Suprapubic skin (tissue), 4 donors: ENCODE results near the gene PIANP. TPM values are rescaled to one million over a fixed set of nuclear protein-coding genes. Genes with fewer than 3 reads are reported as not detected.

Experiments used
- DNase-seq, 2 donors: peaks; one replicate each; pipeline ENCODE4 v3.0.0-alpha.2; 2019; ENCODE audit warnings: low spot score in 2 of 2
- H3K27ac ChIP-seq: fragments of 200-600 bp; sonication (generic); one replicate; pipeline ENCODE4 v1.5.1; 2019
- H3K27me3 ChIP-seq: fragments of 200-600 bp; sonication (generic); one replicate; pipeline ENCODE4 v1.5.1; 2019
- H3K36me3 ChIP-seq: fragments of 200-600 bp; sonication (generic); one replicate; pipeline ENCODE4 v1.5.1; 2019
- H3K4me1 ChIP-seq: fragments of 200-600 bp; sonication (generic); one replicate; pipeline ENCODE4 v1.5.1; 2019
- H3K4me3 ChIP-seq: fragments of 200-600 bp; sonication (generic); one replicate; pipeline ENCODE4 v1.5.1; 2019; ENCODE audit warnings: mild to moderate bottlenecking
- H3K9me3 ChIP-seq: fragments of 200-600 bp; sonication (generic); one replicate; pipeline ENCODE4 v1.5.1; 2019
- EP300 ChIP-seq: sonication (generic); formaldehyde crosslinking; IDR thresholded peaks from one replicate; pipeline ENCODE4 v1.6.1; 2017; ENCODE audit warnings: antibody characterized with exemption
- POLR2A ChIP-seq, 2 donors: fragments of 450-650 bp; IDR thresholded peaks; one replicate each; pipeline ENCODE4 v1.6.1; 2017; ENCODE audit warnings: antibody characterized with exemption in 2 of 2, mild to moderate bottlenecking in 2 of 2, moderate library complexity in 2 of 2
- POLR2AphosphoS5 ChIP-seq, 3 donors: sonication (generic); formaldehyde crosslinking; IDR thresholded peaks; one replicate each; pipeline ENCODE4 v1.6.1; 2017; ENCODE audit warnings: antibody characterized with exemption in 3 of 3
- WGBS: methylation state at CpG from one replicate; pipeline ENCODE4 v1.1.5; 2018; 5-methylcytosine and 5-hydroxymethylcytosine counted together
- total RNA-seq, 4 donors: library from RNA; depleted of rRNA; stranded (reverse); fragments of >200 nt; gene quantifications; one replicate each; pipeline ENCODE4 v1.1.0, GENCODE V29; 2016
- TF ChIP-seq, protein P1 (sequence below), 2 donors: fragments of 200-600 bp in 1 of 2; fragments of 450-650 bp in 1 of 2; sonication (generic) in 1 of 2; IDR thresholded peaks; one replicate each; pipeline ENCODE4 v1.5.1; 2016 to 2019; ENCODE audit warnings: antibody characterized with exemption in 2 of 2, mild to moderate bottlenecking in 1 of 2, moderate library complexity in 1 of 2

The PIANP gene
- total RNA-seq, 4 donors from 2014 or later: not detected

DNA sequence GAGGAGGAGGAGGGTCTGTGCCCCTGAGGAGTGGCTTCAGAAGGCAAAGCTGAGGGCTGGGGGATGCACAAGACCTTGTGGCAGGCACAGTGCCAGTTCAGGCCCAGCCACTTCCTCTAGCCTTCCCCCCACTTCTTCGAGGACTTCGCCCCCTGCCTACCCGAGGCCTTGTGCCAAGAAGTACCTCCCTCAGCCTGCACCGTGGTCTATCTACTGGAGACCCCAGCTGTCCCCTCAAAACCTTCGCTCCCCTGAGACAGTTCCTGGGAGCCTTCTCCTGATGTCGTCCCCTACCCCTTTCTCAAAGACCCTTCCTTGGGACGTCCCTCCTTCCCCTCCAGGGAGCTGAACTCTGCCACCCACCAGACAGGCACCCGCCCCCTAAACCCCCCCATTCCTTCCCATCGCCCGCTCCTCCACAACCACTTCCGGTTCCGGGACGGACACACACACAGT lies 12.0 kb downstream of the PIANP start:
- Histone ChIP-seq H3K4me3 (peak overlapping the region; percentile 84), H3K36me3 (no peaks in the 10 kb centered on the region), H3K27ac (peak overlapping the region; percentile 95), H3K4me1 (peaks cover 34% of the 10 kb centered on the region), H3K9me3 (no peaks in the 10 kb centered on the region), H3K27me3 (no peaks in the 10 kb centered on the region)
- peak in 1 of 2 donors; percentile 80 for DNase-seq
- TF ChIP-seq, protein P1, sequence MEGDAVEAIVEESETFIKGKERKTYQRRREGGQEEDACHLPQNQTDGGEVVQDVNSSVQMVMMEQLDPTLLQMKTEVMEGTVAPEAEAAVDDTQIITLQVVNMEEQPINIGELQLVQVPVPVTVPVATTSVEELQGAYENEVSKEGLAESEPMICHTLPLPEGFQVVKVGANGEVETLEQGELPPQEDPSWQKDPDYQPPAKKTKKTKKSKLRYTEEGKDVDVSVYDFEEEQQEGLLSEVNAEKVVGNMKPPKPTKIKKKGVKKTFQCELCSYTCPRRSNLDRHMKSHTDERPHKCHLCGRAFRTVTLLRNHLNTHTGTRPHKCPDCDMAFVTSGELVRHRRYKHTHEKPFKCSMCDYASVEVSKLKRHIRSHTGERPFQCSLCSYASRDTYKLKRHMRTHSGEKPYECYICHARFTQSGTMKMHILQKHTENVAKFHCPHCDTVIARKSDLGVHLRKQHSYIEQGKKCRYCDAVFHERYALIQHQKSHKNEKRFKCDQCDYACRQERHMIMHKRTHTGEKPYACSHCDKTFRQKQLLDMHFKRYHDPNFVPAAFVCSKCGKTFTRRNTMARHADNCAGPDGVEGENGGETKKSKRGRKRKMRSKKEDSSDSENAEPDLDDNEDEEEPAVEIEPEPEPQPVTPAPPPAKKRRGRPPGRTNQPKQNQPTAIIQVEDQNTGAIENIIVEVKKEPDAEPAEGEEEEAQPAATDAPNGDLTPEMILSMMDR (IDR thresholded peaks at IDR 0.05): no peak
- TF ChIP-seq POLR2A (IDR thresholded peaks at IDR 0.05): no peak
- no peak for TF ChIP-seq POLR2AphosphoS5 (IDR thresholded peaks at IDR 0.05)
- no peak for TF ChIP-seq EP300
- WGBS: under 1% methylated on average over 13 of the region's 13 CpGs

DNA sequence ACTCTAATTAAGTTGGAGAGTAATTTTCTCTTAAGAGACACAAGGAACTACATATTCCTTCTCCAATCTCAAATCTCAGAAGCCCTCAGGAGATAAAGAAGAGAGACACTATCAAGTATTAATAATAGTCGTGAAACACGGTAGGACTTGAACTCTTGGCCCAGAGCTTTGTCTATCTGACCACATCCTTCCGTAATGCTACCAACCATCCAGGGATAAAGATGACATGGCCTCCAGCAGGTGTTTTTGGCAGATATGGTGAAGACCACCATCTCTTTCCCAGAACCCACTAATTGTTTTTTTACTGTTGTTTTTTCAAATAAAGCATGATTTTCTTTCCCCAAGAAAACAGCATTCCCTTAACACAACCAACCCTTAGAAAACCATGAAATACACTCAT lies 14.8 kb downstream of the PIANP start:
- TF ChIP-seq POLR2A (IDR thresholded peaks at IDR 0.05) (no peak), POLR2AphosphoS5 (IDR thresholded peaks at IDR 0.05) (no peak), EP300 (no peak)
- TF ChIP-seq, protein P1 (IDR thresholded peaks at IDR 0.05): no peak

GRCh38 chr12:6684609-6685008 lies 16.0 kb downstream of the PIANP start:
- no peak for DNase-seq
- Histone ChIP-seq H3K4me1 (peaks cover 22% of the 10 kb centered on the region), H3K4me3 (no peak overlapping the region), H3K27me3 (no peaks in the 10 kb centered on the region), H3K36me3 (peaks cover 21% of the 10 kb centered on the region), H3K9me3 (no peaks in the 10 kb centered on the region), H3K27ac (no peak overlapping the region)
- TF ChIP-seq, protein P1 (IDR thresholded peaks at IDR 0.05): peak in 1 of 2 donors; percentile 6
- no peak for TF ChIP-seq POLR2AphosphoS5 (IDR thresholded peaks at IDR 0.05)
- WGBS: 68% methylated on average over 6 of the region's 6 CpGs

More for the DNA sequence above, 14.8 kb downstream of the PIANP start:
- peaks cover 32% of the 10 kb centered on the region for H3K4me1 ChIP-seq
- no peaks in the 10 kb centered on the region for H3K9me3 ChIP-seq
- no peaks in the 10 kb centered on the region for H3K27me3 ChIP-seq
- 86% methylated on average over 3 of the region's 3 CpGs for WGBS
- no peak for DNase-seq
- H3K4me3 ChIP-seq: no peak overlapping the region
- no peak overlapping the region for H3K27ac ChIP-seq
- peaks cover 10% of the 10 kb centered on the region for H3K36me3 ChIP-seq

DNA sequence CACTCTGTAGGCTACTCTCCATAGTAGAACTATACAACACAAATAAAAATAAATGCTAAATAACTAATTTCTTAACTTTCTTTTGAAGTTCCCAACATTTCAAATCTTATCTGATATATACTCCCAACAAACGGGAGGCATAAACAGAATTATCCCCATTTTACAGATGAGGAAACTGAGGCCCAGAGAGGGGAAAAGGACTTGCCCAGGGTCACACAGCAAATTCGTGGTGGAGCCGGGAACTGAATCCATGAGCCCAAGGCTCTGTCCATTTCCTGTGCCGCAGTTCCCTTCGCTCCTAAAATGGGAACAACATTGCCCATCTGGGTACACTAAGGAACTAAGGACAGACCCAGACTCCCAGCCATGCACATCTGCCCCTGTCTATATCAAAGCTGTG lies 23.7 kb downstream of the PIANP start:
- no peak overlapping the region for H3K4me3 ChIP-seq
- WGBS: 92% methylated on average over 5 of the region's 5 CpGs
- no peaks in the 10 kb centered on the region for H3K9me3 ChIP-seq
- H3K27me3 ChIP-seq: no peaks in the 10 kb centered on the region
- TF ChIP-seq EP300 (no peak), POLR2AphosphoS5 (IDR thresholded peaks at IDR 0.05) (no peak), POLR2A (IDR thresholded peaks at IDR 0.05) (no peak)
- TF ChIP-seq, protein P1 (IDR thresholded peaks at IDR 0.05): no peak
- H3K36me3 ChIP-seq: peaks cover 88% of the 10 kb centered on the region
- DNase-seq: no peak
- H3K27ac ChIP-seq: no peak overlapping the region
- no peaks in the 10 kb centered on the region for H3K4me1 ChIP-seq

GRCh38 chr12:6672143-6672542 lies 28.5 kb downstream of the PIANP start:
- TF ChIP-seq POLR2A (IDR thresholded peaks at IDR 0.05) (no peak), EP300 (no peak), POLR2AphosphoS5 (IDR thresholded peaks at IDR 0.05) (no peak)
- TF ChIP-seq, protein P1 (IDR thresholded peaks at IDR 0.05): no peak
- H3K4me1 ChIP-seq: no peaks in the 10 kb centered on the region
- DNase-seq: no peak
- H3K27me3 ChIP-seq: no peaks in the 10 kb centered on the region
- no peak overlapping the region for H3K4me3 ChIP-seq
- no peak overlapping the region for H3K27ac ChIP-seq
- H3K9me3 ChIP-seq: no peaks in the 10 kb centered on the region
- peaks cover 100% of the 10 kb centered on the region for H3K36me3 ChIP-seq
- WGBS: 95% methylated on average over 16 of the region's 18 CpGs
